Measurements from ENCODE around the gene PTPN9. TPM values are rescaled to one million over a fixed set of nuclear protein-coding genes. Genes with fewer than 3 reads are reported as not detected.
A peak's percentile ranks its signal among the peaks of the same experiment; 100 is the strongest.

Gene PTPN9
- total and polyA plus RNA-seq, 10 of the 15 experiments (the other 5 are each of a cell fraction or from before 2014, with no cell fraction given): 7.8 to 29.1 (median 18.5) TPM

DNA sequence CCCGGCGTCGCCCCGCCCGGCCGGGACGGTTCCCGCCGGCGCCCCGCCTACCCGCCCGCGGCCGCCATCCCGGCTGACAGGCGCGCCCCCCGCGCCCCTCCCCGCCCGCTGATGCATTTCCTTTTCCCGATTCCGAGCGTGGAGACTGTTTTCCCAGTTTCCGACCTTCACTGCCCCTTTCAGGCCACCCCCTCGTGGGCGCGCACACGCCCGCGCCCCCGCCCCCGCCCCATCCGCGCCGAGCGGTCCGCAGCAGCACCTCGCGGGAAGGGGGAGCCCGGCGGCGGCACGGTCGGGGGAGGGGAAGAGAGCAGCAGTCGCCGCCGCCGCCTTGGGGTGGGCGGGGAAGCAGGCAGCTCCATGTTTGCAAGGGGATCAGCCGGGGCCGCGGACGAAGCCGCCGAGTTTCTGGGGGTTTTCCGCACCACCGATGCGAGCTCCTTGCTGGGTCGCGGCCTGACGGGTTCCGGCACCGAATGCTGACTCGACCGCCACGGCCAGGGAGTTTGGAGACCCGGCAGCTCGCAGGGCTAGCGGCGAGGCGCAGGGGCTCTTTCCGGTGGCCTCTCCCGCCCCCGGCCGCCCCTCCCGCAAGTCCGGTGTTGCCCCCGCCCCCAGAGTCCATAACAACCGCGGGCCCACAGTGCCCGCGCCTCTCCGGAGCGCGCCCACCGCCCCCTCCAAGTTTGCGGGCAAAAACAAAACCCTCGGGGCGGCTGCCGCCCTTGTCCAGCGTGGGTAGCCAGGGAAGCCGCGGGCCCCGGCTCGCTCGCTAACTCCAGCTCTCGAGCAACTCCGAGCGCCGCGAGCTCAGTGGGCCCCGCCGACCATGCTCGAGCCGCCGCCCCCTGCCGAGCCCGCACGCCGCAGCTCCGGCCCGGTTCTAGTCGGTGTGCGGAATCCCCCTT is 124.4 kb downstream of the PTPN9 start (continued):
- TF ChIP-seq BCLAF1 (IDR thresholded peaks at IDR 0.05) (no peak), SUPT20H (IDR thresholded peaks at IDR 0.05; ENCODE audit: borderline replicate concordance, control insufficient read depth, low read depth, low read length) (no peak), TARDBP (IDR thresholded peaks at IDR 0.05; ENCODE audit: borderline replicate concordance) (no peak), NBN (IDR thresholded peaks at IDR 0.05) (no peak; the same call in 1 of the 2 replicates), EGR1 (IDR thresholded peaks at IDR 0.05; ENCODE audit: borderline replicate concordance in 1 of 2, low read depth in 2 of 2, low read length in 2 of 2) (peak in 1 of 2 experiments; percentile 81; a peak in 2 of 3 replicates), BHLHE40 (IDR thresholded peaks at IDR 0.05; ENCODE audit: borderline replicate concordance in 1 of 2, low read depth in 2 of 2, low read length in 1 of 2) (peak in 1 of 2 experiments; percentile 58; a peak in 2 of 4 replicates), ZNF24 (IDR thresholded peaks at IDR 0.05) (no peak), KDM1A (IDR thresholded peaks at IDR 0.05; ENCODE audit: borderline replicate concordance) (no peak), CREM (IDR thresholded peaks at IDR 0.05; ENCODE audit: low read depth) (no peak; the same call in 1 of the 2 replicates), PML (IDR thresholded peaks at IDR 0.05; ENCODE audit: low read length) (no peak), CEBPZ (IDR thresholded peaks at IDR 0.05; ENCODE audit: low read depth, low read length) (no peak), POLR2AphosphoS2 (IDR thresholded peaks at IDR 0.05; ENCODE audit: low read depth, low read length) (no peak), YY1 (IDR thresholded peaks at IDR 0.05; ENCODE audit: low read depth, low read length) (peak; percentile 52)
- TF ChIP-seq, protein P1, sequence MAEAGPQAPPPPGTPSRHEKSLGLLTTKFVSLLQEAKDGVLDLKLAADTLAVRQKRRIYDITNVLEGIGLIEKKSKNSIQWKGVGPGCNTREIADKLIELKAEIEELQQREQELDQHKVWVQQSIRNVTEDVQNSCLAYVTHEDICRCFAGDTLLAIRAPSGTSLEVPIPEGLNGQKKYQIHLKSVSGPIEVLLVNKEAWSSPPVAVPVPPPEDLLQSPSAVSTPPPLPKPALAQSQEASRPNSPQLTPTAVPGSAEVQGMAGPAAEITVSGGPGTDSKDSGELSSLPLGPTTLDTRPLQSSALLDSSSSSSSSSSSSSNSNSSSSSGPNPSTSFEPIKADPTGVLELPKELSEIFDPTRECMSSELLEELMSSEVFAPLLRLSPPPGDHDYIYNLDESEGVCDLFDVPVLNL (IDR thresholded peaks at IDR 0.05; ENCODE audit: low read depth, low read length): no peak
- TF ChIP-seq, protein P2, sequence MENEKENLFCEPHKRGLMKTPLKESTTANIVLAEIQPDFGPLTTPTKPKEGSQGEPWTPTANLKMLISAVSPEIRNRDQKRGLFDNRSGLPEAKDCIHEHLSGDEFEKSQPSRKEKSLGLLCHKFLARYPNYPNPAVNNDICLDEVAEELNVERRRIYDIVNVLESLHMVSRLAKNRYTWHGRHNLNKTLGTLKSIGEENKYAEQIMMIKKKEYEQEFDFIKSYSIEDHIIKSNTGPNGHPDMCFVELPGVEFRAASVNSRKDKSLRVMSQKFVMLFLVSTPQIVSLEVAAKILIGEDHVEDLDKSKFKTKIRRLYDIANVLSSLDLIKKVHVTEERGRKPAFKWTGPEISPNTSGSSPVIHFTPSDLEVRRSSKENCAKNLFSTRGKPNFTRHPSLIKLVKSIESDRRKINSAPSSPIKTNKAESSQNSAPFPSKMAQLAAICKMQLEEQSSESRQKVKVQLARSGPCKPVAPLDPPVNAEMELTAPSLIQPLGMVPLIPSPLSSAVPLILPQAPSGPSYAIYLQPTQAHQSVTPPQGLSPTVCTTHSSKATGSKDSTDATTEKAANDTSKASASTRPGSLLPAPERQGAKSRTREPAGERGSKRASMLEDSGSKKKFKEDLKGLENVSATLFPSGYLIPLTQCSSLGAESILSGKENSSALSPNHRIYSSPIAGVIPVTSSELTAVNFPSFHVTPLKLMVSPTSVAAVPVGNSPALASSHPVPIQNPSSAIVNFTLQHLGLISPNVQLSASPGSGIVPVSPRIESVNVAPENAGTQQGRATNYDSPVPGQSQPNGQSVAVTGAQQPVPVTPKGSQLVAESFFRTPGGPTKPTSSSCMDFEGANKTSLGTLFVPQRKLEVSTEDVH (IDR thresholded peaks at IDR 0.05; ENCODE audit: low read depth, partially characterized antibody): no peak
